ENCODE results near the gene KCTD8.
A peak's percentile ranks its signal among the peaks of the same experiment; 100 is the strongest.

Gene KCTD8

DNA sequence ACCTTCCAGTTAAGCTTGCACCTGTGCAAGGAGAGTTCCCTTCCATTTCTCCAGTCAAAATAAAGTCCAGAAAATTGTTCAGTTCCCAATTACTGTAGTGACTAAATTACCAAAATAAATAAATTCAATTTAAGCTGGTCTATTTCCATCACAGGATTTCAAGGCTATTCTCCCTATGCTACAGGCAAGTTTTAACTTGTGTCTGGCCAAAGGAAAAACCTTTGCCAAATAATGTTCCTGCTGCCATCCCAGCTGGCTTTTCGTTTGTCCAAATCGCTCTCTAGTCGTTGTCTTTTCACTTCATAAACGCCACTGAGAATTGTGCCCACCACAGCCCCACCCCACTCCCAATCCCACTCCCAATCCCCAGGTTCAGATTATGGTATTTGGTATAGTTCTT is 2.4 kb downstream of the KCTD8 start:
- Histone ChIP-seq H2BK12ac (ENCODE audit: low read length in 2 of 2) (no peak overlapping the region), H4K8ac (ENCODE audit: low read length) (no peak overlapping the region), H3K27me3 (ENCODE audit: control insufficient read depth in 1 of 2, insufficient read depth in 1 of 2, low read length in 2 of 2) (peaks cover 22 to 51% of the 10 kb centered on the region in 2 experiments), H4K91ac (ENCODE audit: low read length) (no peak overlapping the region), H3K14ac (ENCODE audit: low read length in 2 of 2) (no peak overlapping the region), H3K36me3 (ENCODE audit: control insufficient read depth in 1 of 2, insufficient read depth in 2 of 2, low read depth in 1 of 2, low read length in 2 of 2) (no peaks in the 10 kb centered on the region), H2AK5ac (ENCODE audit: low read length, severe bottlenecking) (no peak overlapping the region), H3K4me1 (ENCODE audit: control insufficient read depth, insufficient read depth, low read depth, low read length) (peaks cover 22% of the 10 kb centered on the region), H3K4ac (ENCODE audit: low read depth in 1 of 2, low read length in 2 of 2) (no peak overlapping the region), H2BK15ac (ENCODE audit: low read depth, poor library complexity, severe bottlenecking) (no peak overlapping the region), H3K9ac (ENCODE audit: low read length) (no peak overlapping the region), H3K79me1 (replicated peaks; ENCODE audit: low read length, poor library complexity, severe bottlenecking) (no peaks in the 10 kb centered on the region), H2AFZ (ENCODE audit: low read depth, low read length) (no peak overlapping the region), H2BK5ac (ENCODE audit: low read depth, low read length, poor library complexity, severe bottlenecking) (no peak overlapping the region), H2BK120ac (ENCODE audit: low read depth, low read length) (no peak overlapping the region), H3K27ac (ENCODE audit: low read length, poor library complexity, severe bottlenecking) (no peak overlapping the region), H3K9me3 (ENCODE audit: control insufficient read depth, low read length) (no peaks in the 10 kb centered on the region), H3K18ac (ENCODE audit: low read depth in 1 of 2, low read length in 2 of 2) (no peak overlapping the region), H3K4me3 (ENCODE audit: insufficient read depth in 1 of 2, low read depth in 1 of 2, low read length in 2 of 2) (peak overlapping the region in 1 of 2 experiments; percentile 77), H3K23ac (ENCODE audit: low read length in 2 of 2) (no peak overlapping the region), H3K4me2 (ENCODE audit: low read length, poor library complexity, severe bottlenecking) (no peak overlapping the region)
- 5% methylated on average over 4 of the region's 4 CpGs for WGBS
- no peak for DNase-seq

- no peak overlapping the region for H3K14ac ChIP-seq (ENCODE audit: low read length in 2 of 2)
- no peak overlapping the region for H3K23ac ChIP-seq (ENCODE audit: low read length in 2 of 2)
- H3K79me1 ChIP-seq (replicated peaks; ENCODE audit: low read length, poor library complexity, severe bottlenecking) = no peaks in the 10 kb centered on the region
- H3K36me3 ChIP-seq (ENCODE audit: control insufficient read depth in 1 of 2, insufficient read depth in 2 of 2, low read depth in 1 of 2, low read length in 2 of 2) = no peaks in the 10 kb centered on the region
- no peak for DNase-seq
- H2BK5ac ChIP-seq (ENCODE audit: low read depth, low read length, poor library complexity, severe bottlenecking) = no peak overlapping the region
- no peaks in the 10 kb centered on the region for H3K4me1 ChIP-seq (ENCODE audit: control insufficient read depth, insufficient read depth, low read depth, low read length)
- no peak overlapping the region for H3K27ac ChIP-seq (ENCODE audit: low read length, poor library complexity, severe bottlenecking)
- H2AFZ ChIP-seq (ENCODE audit: low read depth, low read length) = no peak overlapping the region
- H4K91ac ChIP-seq (ENCODE audit: low read length) = no peak overlapping the region
- no peak overlapping the region for H3K4me3 ChIP-seq (ENCODE audit: insufficient read depth in 1 of 2, low read depth in 1 of 2, low read length in 2 of 2)
- no peak overlapping the region for H2BK120ac ChIP-seq (ENCODE audit: low read depth, low read length)
- no peak overlapping the region for H3K9ac ChIP-seq (ENCODE audit: low read length)
- no peaks in the 10 kb centered on the region for H3K27me3 ChIP-seq (ENCODE audit: control insufficient read depth in 1 of 2, insufficient read depth in 1 of 2, low read length in 2 of 2)
- H3K4ac ChIP-seq (ENCODE audit: low read depth in 1 of 2, low read length in 2 of 2) = no peak overlapping the region
- H3K18ac ChIP-seq (ENCODE audit: low read depth in 1 of 2, low read length in 2 of 2) = no peak overlapping the region
- no peaks in the 10 kb centered on the region for H3K9me3 ChIP-seq (ENCODE audit: control insufficient read depth, low read length)
- no peak overlapping the region for H3K4me2 ChIP-seq (ENCODE audit: low read length, poor library complexity, severe bottlenecking)
- H2AK5ac ChIP-seq (ENCODE audit: low read length, severe bottlenecking) = no peak overlapping the region
- no peak overlapping the region for H2BK12ac ChIP-seq (ENCODE audit: low read length in 2 of 2)
- no peak overlapping the region for H2BK15ac ChIP-seq (ENCODE audit: low read depth, poor library complexity, severe bottlenecking)
- H4K8ac ChIP-seq (ENCODE audit: low read length) = no peak overlapping the region
Observed at GRCh38 chr4:44438687-44439086, 9.9 kb downstream of the KCTD8 start.

DNA sequence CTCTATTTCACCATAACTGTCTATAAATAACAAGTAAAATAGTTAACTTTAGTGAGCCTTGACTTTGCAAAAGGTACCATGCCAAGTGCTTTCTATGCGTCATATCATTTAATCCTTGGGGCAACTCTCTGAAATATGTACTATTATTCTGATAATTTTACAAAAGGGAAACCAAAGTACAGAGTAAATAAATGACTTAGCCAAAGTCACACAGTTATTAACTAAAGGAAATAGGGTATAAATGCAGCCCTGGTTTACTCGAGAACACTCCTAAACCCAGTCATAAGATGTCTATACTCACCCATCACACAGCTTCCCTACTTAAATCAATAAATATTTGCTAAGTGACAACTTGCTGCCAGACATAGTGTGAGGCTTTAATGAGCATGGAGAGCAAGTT is 14.4 kb downstream of the KCTD8 start:
- H3K4ac ChIP-seq (ENCODE audit: low read depth in 1 of 2, low read length in 2 of 2) = no peak overlapping the region
- H2BK15ac ChIP-seq (ENCODE audit: low read depth, poor library complexity, severe bottlenecking) = no peak overlapping the region
- no peak overlapping the region for H2AK5ac ChIP-seq (ENCODE audit: low read length, severe bottlenecking)
- no peak overlapping the region for H4K8ac ChIP-seq (ENCODE audit: low read length)
- no peak overlapping the region for H3K14ac ChIP-seq (ENCODE audit: low read length in 2 of 2)
- H3K23ac ChIP-seq (ENCODE audit: low read length in 2 of 2) = no peak overlapping the region
- no peak overlapping the region for H3K9ac ChIP-seq (ENCODE audit: low read length)
- H2BK120ac ChIP-seq (ENCODE audit: low read depth, low read length) = no peak overlapping the region
- no peaks in the 10 kb centered on the region for H3K27me3 ChIP-seq (ENCODE audit: control insufficient read depth in 1 of 2, insufficient read depth in 1 of 2, low read length in 2 of 2)
- no peaks in the 10 kb centered on the region for H3K4me1 ChIP-seq (ENCODE audit: control insufficient read depth, insufficient read depth, low read depth, low read length)
- no peak overlapping the region for H3K27ac ChIP-seq (ENCODE audit: low read length, poor library complexity, severe bottlenecking)
- no peaks in the 10 kb centered on the region for H3K79me1 ChIP-seq (replicated peaks; ENCODE audit: low read length, poor library complexity, severe bottlenecking)
- H2BK5ac ChIP-seq (ENCODE audit: low read depth, low read length, poor library complexity, severe bottlenecking) = no peak overlapping the region
- no CpG with 5 or more reads among the region's 2 CpGs for WGBS
- no peak for DNase-seq
- no peak overlapping the region for H3K18ac ChIP-seq (ENCODE audit: low read depth in 1 of 2, low read length in 2 of 2)
- no peak overlapping the region for H3K4me2 ChIP-seq (ENCODE audit: low read length, poor library complexity, severe bottlenecking)
- no peaks in the 10 kb centered on the region for H3K9me3 ChIP-seq (ENCODE audit: control insufficient read depth, low read length)
- no peaks in the 10 kb centered on the region for H3K36me3 ChIP-seq (ENCODE audit: control insufficient read depth in 1 of 2, insufficient read depth in 2 of 2, low read depth in 1 of 2, low read length in 2 of 2)
- no peak overlapping the region for H4K91ac ChIP-seq (ENCODE audit: low read length)
- no peak overlapping the region for H3K4me3 ChIP-seq (ENCODE audit: insufficient read depth in 1 of 2, low read depth in 1 of 2, low read length in 2 of 2)
- no peak overlapping the region for H2AFZ ChIP-seq (ENCODE audit: low read depth, low read length)
- no peak overlapping the region for H2BK12ac ChIP-seq (ENCODE audit: low read length in 2 of 2)

GRCh38 chr4:44425614-44426208 is 22.9 kb downstream of the KCTD8 start:
- no peak overlapping the region for H2BK12ac ChIP-seq (ENCODE audit: low read length in 2 of 2)
- H3K14ac ChIP-seq (ENCODE audit: low read length in 2 of 2) = no peak overlapping the region
- 60% methylated on average over 1 of the region's 2 CpGs for WGBS
- no peak overlapping the region for H2AK5ac ChIP-seq (ENCODE audit: low read length, severe bottlenecking)
- no peaks in the 10 kb centered on the region for H3K9me3 ChIP-seq (ENCODE audit: control insufficient read depth, low read length)
- no peak overlapping the region for H4K8ac ChIP-seq (ENCODE audit: low read length)
- no peaks in the 10 kb centered on the region for H3K36me3 ChIP-seq (ENCODE audit: control insufficient read depth in 1 of 2, insufficient read depth in 2 of 2, low read depth in 1 of 2, low read length in 2 of 2)
- no peak overlapping the region for H3K4ac ChIP-seq (ENCODE audit: low read depth in 1 of 2, low read length in 2 of 2)
- H2BK15ac ChIP-seq (ENCODE audit: low read depth, poor library complexity, severe bottlenecking) = no peak overlapping the region
- no peaks in the 10 kb centered on the region for H3K27me3 ChIP-seq (ENCODE audit: control insufficient read depth in 1 of 2, insufficient read depth in 1 of 2, low read length in 2 of 2)
- H4K91ac ChIP-seq (ENCODE audit: low read length) = no peak overlapping the region
- H2BK120ac ChIP-seq (ENCODE audit: low read depth, low read length) = no peak overlapping the region
- no peak overlapping the region for H3K23ac ChIP-seq (ENCODE audit: low read length in 2 of 2)
- H3K4me2 ChIP-seq (ENCODE audit: low read length, poor library complexity, severe bottlenecking) = no peak overlapping the region
- H3K18ac ChIP-seq (ENCODE audit: low read depth in 1 of 2, low read length in 2 of 2) = no peak overlapping the region
- no peak overlapping the region for H3K27ac ChIP-seq (ENCODE audit: low read length, poor library complexity, severe bottlenecking)
- no peak overlapping the region for H3K4me3 ChIP-seq (ENCODE audit: insufficient read depth in 1 of 2, low read depth in 1 of 2, low read length in 2 of 2)
- no peak overlapping the region for H3K9ac ChIP-seq (ENCODE audit: low read length)
- H3K4me1 ChIP-seq (ENCODE audit: control insufficient read depth, insufficient read depth, low read depth, low read length) = no peaks in the 10 kb centered on the region
- H2AFZ ChIP-seq (ENCODE audit: low read depth, low read length) = no peak overlapping the region
- DNase-seq = no peak
- no peaks in the 10 kb centered on the region for H3K79me1 ChIP-seq (replicated peaks; ENCODE audit: low read length, poor library complexity, severe bottlenecking)
- H2BK5ac ChIP-seq (ENCODE audit: low read depth, low read length, poor library complexity, severe bottlenecking) = no peak overlapping the region

Data from mesenchymal stem cell (in vitro differentiated cells and primary cell).